Measurements from ENCODE around the gene TEX19.

TEX19 gene

GRCh38 chr17:82365606-82366295 is 6.7 kb downstream of the TEX19 start:
- DNase-seq (ENCODE audit: low read depth): no peak
- H3K4me3 ChIP-seq (ENCODE audit: low read depth, low read length): no peak overlapping the region
- TF ChIP-seq CTCF (IDR thresholded peaks at IDR 0.05; ENCODE audit: insufficient read depth, low read depth, low read length, missing control alignments): no peak

GRCh38 chr17:82366749-82367148 is 7.7 kb downstream of the TEX19 start:
- no peak for DNase-seq (ENCODE audit: low read depth)
- no peak for TF ChIP-seq CTCF (IDR thresholded peaks at IDR 0.05; ENCODE audit: insufficient read depth, low read depth, low read length, missing control alignments)
- H3K4me3 ChIP-seq (ENCODE audit: low read depth, low read length): no peak overlapping the region

DNA sequence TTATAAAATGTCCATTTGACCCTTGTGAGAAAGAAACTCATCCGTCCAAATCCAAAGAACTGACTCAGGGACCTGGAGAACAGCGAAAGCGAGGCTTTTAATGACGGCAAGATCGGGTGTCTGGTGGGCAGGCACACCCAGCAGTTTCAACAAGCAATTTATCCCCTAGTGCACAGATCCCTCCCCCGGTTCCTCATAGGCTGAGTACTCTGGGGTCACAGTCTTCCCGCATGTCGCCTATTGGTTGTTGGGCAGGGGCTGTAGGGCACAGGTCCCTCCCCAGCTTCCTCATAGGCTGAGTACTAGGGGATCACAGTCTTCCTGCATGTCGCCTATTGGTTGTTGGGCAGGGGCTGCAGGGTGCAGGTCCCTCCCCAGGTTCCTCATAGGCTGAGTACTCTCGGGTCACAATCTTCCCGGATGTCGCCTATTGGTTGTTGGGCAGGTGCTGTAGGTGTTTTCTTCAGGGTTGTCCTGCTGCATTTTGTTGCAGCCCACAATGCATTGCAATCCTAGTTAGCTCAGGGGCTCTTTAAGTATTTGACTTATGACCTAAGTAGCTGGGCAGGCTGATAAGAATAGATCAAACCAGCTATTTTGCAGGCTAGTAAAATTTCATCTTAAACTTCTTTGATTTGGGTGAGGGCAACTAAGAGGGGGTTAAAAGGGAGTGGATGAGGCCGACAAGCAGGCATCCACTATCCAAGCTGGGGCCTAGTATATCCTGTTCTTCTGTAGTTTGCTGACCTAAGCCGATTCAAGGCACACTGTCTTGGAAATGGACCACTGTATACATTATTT is 8.9 kb downstream of the TEX19 start:
- TF ChIP-seq CTCF (IDR thresholded peaks at IDR 0.05; ENCODE audit: insufficient read depth, low read depth, low read length, missing control alignments): no peak
- peak; percentile 33 for DNase-seq (ENCODE audit: low read depth)
- H3K4me3 ChIP-seq (ENCODE audit: low read depth, low read length): no peak overlapping the region

DNA sequence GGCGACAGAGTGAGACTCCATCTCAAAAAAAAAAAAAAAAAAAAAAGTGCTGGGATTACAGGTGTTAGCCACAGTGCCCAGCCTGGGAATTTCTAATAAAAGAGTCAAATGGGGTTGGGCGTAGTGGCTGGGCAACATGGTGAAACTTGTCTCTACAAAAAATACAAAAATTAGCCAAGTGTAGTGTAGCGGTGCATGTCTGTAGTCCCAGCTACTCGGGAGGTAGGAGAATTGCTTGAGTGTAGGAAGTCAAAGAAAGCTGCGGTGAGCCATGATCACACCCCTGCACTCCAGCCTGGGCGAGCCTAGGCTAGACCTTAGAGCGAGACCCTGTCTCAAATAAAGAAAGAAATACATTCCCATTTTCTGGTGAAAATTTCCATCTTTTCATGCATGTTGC is 10.2 kb downstream of the TEX19 start:
- no peak overlapping the region for H3K4me3 ChIP-seq (ENCODE audit: low read depth, low read length)
- no peak for TF ChIP-seq CTCF (IDR thresholded peaks at IDR 0.05; ENCODE audit: insufficient read depth, low read depth, low read length, missing control alignments)
- no peak for DNase-seq (ENCODE audit: low read depth)

GRCh38 chr17:82370471-82371332 is 11.7 kb downstream of the TEX19 start:
- peak; percentile 82 for DNase-seq (ENCODE audit: low read depth)
- TF ChIP-seq CTCF (IDR thresholded peaks at IDR 0.05; ENCODE audit: insufficient read depth, low read depth, low read length, missing control alignments): no peak
- H3K4me3 ChIP-seq (ENCODE audit: low read depth, low read length): peak overlapping the region; percentile 22

- no peak for DNase-seq (ENCODE audit: low read depth)
- peak within 1 kb of the TSS; percentile 22 for H3K4me3 ChIP-seq (ENCODE audit: low read depth, low read length)
- TF ChIP-seq CTCF (IDR thresholded peaks at IDR 0.05; ENCODE audit: insufficient read depth, low read depth, low read length, missing control alignments): no peak
Observed at GRCh38 chr17:82371333-82372248, 12.5 kb downstream of the TEX19 start, which contains the start of gene UTS2R. Gene UTS2R (plus strand): TSS chr17:82371765. CDS start chr17:82374325, 2,560 bp downstream.
